GM21717 (cell line): Measurements from ENCODE around the gene TCF12.
"Not testable (repeated sequence)": the region's sequence is repeated elsewhere in the genome, so short reads cannot be mapped to it uniquely, and the experiment has no call there.

Source experiments
- ATAC-seq: cut with Tn5 transposase; IDR thresholded peaks from one replicate; pipeline ENCODE4 v1.9.1; 2021; ENCODE audit warnings: mild to moderate bottlenecking, moderate library complexity; ENCODE audit not compliant: unreplicated experiment

TCF12 gene

DNA sequence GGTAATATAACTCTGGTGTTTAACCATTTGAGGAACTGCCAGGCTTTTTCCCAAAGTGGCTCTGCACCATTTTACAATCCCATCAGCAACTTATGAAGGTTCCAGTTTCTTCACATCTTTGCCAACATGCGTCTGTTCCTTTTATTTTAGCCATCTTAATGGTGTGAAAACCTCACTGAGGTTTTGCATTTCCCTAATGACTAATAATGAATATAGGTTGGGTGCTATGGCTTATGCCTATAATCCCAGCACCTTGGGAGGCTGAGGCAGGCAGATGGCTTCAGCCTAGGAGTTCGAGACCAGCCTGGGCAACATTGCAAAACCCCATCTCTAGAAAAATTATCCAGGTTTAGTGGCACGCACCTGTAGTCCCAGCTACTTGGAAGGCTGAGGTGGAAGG, 210.6 kb downstream of the TCF12 start:
- no peak for ATAC-seq

DNA sequence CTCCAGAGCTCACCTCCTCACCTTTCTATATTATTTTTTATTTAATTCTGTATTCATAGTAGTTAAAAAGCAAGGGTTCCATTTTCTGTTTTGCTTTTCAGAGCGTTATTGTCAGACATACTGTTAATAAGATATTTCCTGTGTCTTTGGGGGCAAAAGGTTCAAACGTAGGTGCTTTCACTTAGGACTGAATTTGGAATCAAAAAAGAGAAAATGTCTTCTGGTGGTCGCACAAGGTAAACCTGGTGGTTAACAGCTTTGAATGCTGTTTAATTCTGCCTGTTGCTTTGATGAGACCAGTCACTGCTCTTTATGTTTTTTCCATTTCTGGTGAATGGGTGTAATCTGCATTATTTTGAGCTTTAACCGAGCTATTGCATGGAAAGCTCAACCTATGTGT, 212.5 kb downstream of the TCF12 start:
- ATAC-seq, result no peak

DNA sequence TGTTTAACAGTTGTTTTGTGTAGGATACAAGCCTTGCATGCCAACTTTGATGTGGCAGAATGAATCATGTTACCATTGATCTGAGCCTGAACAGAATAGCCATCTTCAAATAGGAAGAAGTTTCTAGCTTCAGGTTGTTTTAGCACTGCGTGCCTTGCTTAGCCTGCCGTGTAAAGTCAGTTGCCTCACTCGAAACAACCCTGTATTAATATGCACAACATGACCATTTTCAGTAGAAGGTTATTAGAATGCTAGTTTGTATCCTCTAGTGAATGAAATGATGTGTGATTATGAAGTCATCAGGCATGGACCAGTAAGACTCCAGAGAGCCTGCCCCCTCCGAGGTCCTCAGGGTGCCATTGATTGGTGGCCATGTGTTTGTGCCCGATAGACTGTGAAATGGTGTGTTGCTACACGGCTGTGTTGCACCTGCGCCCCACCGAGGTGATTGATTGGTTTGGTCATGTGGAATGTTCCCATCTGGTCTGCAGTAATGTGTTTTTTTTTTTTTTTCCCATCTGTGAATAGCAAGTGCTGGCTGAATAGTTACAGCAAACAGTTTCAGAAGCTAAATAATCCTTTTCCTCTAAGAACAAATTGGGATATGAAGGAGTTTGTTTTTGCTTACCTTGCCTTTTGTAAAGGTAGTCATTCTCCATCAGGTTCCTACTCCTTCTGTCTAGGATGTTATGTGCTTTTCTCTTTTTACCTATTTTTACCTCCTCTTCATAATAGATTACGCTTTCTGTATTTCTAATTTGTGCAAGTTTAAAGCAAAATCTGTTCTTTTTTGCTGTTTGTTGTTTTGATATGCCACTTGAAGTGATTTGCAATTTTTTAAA, 214.9 kb downstream of the TCF12 start:
- ATAC-seq, result no peak

DNA sequence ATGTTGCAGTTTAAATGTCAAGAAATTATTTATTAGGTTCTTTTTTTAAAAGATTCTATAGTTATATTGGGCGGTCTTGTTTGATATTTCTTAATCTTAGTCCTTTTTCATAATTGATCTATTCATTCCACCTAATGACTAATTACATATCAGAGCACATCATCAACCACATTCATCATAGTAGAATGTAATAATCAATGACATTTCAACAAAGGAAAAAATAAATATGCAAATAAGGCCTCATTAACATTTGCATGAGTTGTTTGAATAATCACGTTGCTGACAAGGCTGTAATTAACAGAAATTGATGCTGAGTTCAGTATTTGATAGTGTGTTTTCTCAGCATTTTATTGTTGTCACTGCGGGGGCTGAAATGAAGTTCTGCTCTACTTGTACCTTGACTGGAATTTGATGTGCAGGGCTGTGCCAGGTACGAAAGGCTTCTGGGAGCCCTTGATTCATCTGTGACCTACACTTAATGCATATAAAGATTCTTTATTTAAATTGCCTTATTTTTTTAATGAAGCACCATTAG, 215.7 kb downstream of the TCF12 start:
- no peak for ATAC-seq

DNA sequence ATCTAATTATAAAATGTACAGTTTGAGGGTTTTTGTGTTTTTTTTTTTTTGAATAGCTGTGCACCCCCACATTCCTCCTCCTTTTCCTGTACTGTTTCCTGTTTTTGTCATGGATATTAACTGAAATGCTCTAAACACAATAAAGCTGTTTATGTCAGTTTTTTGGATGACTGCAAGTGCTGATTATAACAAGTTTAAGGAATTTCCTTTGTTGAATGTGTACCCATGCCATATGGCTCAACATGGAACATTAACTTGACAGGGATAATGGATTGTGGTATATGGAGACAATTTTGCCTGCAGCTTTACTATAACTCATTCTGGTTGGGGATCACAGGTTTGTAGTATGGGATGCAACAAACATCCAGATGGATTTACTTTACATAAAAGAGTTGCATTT, 216.4 kb downstream of the TCF12 start:
- ATAC-seq, result no peak

DNA sequence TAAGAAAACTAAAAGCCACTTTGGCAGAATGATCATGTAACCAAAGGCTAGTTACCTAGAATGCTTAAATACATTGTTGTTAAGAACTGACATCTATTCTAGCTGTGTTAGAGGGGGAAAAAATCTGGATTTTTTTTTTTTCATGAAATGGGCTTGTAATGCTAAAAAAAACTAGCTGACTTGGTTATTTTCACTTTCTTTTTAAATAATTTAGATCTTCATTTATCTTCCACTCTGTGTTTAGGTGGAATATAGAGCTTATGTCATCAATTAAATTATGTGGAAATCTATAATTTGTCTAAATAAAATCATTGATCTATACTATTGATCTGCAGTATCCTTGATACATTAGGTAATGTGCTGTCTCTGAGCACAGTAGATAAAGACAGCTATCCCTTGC, 217.4 kb downstream of the TCF12 start:
- ATAC-seq, result no peak

DNA sequence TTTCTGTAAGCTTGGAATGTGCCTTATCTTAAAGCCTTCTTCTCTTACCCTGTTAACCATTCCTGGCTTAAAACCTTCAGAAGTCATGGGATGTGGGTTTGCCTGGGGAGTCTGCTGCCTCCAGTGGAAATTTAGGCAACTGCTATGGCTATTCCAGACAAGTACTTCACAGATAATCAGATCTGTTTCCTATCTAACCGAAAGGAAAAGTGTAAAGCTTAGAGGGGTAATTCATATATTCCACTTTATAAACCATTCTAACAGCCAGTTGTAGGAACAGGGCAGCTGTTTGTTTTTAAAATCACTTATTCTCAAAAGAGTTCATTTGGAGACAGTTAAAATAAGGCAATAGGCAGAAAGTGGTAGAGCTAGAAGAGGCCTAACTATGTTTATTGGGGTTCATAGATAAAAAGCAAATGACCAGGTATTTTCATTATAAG, 219.9 kb downstream of the TCF12 start:
- ATAC-seq, result no peak

DNA sequence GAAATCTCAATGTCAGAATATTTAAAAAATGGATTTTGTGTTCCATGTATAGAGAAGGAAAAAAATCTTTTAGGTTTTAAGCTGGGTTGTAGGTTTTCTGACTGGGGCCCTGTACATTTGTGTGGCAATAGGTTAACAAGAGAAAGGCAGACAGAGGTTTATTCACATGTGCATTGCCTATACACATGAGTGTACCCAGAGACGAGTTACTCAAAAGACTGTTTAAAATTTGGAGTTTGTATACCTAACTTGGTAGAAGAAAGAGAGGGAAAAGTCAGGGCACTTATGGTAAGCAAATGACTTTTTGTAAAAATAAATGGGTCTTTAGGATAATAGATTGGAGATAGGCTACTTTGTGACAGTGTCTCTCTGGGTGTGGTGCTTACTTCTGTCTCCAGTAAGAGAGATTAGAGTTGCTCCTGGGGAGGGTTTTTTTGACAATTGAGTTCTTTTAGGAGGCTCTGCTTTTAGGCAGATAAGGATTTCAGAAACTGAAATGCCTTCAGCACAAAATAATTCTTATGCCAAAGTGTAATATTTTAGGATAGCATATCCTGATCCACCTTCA, 225.2 kb downstream of the TCF12 start:
- ATAC-seq, result no peak

DNA sequence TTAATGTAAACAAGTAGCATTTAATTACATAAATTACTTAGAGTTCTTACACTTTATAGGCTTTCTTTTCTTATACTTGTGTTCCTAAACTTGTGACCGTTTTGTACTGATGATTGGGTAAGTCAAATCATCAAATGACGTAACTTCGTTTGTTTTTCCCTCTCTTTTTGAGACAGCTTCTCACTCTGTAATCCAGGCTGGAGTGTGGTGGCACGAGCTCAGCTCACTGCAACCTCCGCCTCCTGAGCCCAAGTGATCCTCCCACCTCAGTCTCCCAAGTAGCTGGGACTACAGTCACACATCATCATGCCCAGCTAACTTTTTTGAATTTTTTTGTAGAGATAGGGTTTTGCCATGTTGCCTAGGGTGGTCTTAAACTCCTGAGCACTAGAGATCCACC, 226.0 kb downstream of the TCF12 start:
- ATAC-seq, result no peak

DNA sequence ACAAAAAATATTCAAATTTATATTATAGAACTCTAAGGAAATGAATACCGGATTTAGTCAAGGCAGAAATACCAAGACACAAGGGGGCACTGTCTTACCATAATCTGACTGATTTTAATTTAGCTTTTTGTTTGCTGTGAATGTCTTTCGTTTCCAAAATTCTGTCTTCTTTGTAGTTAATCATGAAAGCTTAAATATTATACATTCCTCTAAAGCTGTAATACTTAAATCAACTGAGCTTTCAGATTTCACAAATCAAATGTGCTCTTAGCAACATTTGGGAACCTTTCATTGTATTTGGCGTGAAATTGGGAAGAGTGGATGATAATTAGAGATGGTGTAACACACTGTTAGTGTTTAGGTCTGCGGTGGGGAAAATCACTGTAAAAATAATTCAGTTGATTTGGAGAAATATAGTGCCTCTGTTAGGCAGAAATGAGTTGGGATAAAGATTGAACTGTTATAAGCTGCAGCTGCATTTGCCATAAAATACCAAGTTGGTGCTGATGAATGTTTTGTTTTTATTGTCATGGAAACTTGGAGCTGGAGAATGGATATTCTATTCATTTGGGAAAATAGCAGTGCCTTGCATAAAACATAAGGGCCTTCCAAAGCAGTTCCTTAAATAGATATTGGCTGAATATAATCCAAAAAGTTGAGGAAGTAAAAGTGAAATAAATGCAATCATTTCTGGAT, 228.2 kb downstream of the TCF12 start:
- no peak for ATAC-seq

DNA sequence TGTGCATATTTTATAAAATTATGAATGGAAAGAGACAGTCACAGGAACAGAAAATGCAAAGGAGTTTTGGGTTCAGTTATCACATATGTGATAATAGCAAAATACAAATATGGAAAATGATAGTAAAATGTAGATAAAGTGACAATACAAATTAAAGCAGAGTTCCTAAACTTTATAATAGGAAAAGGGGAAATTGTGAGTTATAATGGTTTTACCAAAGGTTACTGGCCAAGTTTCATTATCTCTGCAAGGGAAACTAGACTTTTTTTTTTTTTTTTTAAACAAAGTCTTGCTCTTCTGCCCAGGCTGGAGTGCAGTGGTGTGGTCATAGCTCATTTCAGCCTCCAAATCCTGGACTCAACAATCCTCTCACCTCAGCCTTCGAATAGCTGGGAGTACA, 229.2 kb downstream of the TCF12 start:
- ATAC-seq, result no peak

DNA sequence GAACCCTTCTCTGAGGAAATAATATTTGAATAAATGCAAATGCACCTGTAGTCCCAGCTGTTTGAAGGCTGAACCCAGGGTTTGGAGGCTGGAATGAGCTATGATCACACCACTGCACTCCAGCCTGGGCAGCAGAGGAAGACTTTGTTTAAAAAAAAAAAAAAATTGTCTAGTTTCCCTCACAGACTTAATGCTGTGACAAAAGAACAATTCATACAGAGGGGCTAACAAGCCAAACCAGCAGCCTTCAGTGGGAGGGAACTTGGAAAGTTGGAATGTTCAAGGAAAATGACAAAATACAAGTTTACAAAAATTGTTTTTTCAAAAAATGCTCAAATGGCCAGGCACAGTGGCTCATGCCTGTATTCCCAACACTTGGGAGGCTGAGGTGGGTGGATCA, 229.8 kb downstream of the TCF12 start:
- no peak for ATAC-seq

DNA sequence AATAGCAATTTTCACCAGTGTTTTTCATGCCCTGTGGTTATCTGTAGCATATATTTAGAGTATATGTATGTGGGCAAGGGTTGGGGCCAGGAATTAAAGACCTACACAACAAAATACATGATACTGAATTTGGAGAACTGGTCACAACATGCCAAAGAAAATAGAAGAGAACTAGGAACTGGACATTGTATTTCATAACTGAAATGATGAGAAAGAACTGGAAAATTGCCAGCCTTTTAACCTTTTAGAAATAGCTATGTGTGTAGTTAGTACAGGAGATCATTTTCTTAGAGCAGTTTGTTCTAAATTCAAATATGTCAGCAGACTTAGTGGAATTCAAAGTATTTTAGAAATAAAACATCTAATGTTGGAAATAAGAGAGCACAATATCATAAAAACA, 230.8 kb downstream of the TCF12 start:
- no peak for ATAC-seq

DNA sequence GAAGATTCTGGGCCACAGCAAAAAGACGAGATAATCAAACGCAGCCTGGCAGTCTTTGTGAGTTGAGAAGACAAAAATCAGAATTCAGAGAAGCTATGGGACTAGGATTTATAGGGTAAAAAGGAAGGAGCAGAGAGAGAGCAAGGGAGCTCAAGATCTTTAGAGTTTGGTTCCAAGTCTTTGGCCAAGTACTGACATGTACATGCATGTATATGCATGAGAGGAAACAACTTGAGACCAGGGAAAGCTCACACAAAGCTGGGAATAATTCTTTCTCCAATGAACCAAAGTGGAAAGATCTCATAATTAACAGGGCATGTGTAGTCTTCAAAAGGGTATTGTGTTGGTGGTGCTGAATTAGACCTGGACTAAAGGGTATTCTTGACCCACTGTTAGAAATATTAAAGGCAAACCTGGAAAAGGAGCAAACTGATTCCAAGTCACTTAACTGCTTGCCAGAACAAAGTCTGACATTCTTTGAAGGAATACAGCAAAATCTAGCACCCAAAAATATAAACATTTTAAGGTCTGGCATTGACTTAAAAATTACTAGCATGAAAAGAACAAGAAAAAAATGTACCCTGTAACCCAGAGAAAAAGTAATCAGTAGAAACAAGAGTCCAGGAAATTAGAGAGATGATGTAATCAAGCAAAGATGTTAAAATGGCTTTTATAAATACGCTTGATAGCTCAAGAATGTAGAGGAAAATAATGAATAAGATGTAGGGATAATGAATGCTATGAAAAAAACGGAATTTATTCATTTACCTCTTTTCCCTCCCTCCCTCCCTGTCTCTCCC, 231.8 kb downstream of the TCF12 start:
- ATAC-seq, result no peak

DNA sequence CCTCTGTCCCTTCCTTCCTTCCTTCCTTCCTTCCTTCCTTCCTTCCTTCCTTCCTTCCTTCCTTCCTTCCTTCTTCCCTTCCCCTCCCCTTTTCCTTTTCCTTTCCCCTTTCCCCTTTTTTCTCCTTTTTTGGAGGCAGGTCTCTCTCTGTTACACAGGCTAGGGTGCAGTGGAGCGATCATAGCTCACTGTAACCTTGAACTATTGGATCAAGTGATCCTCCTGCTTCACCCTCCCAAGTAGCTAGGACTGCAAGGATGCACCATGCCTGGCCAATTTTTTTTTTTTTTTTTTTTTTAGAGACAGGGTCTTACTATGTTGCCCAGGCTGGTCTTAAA, 232.4 kb downstream of the TCF12 start:
- not testable (repeated sequence) for ATAC-seq

DNA sequence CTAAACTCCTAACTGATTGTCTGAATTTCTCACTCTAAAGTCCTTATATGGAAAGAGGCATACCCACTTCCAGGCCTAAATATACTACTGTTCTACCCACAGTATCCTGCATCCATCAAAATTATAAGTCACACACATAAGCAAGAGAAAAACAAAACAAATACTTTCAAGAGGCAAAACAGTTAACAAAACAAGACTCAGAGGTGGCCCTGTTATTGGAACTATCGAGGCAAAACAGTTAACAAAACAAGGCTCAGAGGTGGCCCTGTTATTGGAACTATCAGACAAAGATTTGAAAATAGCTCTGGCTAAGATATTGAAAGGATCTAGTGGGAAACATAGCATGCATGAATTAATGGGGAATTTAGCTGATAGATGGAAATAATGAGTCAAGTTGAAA, 233.7 kb downstream of the TCF12 start:
- ATAC-seq, result no peak

DNA sequence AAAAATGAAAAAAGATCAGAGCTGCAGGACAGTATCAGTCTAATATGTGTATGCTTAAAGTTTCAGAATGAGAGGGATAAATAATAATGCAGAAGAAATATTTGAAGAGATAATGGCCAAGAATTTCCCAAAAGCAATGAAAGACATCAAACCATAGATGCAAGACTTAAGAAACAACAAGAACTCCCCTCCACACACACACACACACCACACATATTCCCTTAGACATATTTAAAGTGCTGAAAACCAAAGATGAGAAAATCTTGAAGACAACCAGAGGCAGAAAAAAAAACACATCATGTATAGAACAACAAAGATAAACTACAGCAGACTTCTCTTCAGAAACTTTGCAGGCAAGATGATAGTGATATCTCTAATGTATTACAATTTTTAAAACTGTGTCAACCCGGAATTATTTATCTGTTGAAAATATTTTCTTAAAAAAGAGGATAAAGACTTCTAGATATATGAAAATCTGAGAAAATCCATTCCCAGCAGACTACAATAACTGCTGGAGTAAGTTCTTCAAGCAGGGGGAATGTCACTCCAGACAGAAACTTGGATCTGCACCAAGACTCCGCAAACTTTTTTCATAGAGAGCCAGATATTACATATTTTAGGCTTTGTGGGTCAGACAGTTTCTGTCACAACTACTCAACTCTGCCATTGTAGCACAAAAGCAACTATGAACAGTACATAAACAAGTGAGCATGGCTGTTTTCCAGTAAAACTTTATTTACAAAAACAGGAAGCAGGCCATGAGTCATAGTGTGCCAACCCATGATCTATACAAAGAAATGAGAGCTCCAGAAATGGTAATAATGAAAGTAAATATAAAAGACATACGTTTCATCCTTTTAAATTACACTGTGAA, 234.5 kb downstream of the TCF12 start:
- peak; percentile 59 for ATAC-seq

DNA sequence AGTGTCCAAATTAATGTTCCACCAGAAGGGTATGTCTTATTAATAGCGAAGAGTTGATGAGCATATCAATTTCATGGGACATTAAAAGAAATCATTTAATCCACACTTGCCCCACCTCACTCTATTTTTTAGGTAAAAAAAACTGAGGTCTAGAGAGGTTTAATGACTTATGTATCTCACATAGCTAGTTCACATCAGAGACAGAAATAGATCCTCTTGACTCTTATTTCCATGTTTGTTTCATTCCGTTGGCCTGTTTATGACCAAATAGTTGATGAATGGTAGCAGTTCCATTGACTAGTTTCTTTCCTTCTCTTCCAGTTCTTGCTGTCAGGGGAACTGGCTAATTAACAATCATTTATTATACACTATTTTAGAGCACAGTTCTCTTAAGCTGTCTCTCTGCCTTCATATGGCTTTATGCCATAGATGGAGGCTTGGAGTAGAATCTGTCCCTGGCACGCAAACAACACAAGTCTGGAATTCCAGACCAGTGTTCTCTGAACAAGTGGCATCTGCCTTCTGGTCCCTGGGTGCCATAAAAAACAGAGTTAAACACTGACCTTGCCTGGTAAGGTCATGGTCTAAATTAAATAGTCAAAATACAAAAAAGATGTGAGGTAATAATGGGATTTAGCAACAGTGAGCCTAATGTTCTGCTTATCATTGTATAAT, 237.9 kb downstream of the TCF12 start:
- no peak for ATAC-seq

DNA sequence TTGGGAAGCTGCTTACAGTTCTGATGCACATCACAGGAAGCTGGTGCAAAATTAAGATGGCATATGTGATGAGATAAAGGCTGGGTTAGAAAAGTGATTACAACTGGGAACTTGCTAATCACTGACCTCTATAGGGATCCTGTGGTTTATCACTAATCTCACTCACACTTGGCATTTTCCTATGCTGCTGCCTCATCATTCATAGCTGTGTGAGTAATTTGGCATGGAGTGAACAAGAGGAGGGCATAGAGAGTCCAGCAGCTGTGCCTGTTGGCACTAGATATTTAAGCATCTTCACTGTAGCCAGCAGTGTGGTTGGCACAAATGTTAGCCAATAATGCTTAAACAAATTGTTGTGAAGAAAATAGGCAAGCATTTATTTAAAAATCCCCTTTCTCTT, 240.1 kb downstream of the TCF12 start:
- ATAC-seq, result no peak
